Measurements from ENCODE around the gene UBR2.

Gene UBR2

DNA sequence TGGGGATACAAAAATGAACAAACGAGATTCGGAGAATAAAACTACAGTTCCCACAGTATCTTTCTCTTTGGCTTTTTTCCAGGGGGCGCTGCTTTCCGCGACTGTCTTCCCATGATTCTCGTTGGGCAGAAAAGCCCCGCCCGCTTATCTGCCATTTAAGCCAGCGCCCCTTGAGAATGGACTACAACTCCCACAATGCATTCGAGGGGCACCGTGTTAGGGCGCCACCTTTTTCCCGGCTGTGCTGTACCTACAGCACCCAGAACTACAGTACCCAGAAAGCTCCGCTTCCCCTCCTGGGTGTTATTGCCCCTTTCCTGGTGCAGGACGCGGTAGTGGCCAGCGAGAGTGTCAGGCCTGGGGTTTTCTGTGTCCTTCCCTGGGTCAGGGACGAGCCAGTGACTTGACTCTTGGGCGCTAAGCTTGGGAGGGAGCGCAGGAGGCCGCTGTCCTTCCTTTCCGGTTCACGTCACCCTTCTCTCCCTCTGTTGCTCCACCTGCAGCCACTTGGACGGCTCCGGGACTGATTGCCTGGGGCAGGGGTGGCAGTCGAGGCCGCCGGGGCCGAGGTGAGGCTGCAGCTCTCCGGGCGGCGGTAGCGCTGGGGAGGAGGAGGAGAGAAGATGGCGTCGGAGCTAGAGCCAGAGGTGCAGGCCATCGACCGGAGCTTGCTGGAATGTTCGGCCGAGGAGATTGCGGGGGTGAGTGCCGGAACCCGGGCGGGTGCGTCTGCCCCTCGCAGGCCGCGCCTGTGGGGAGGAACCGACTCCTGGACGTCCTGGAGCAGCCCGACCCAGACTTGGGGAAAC lies at the start of gene UBR2:
Gene UBR2 (plus strand): TSS at position 333 of the 809 bp plus-strand sequence. CDS start 291 bp downstream, at position 624.
- DNase-seq (ENCODE audit: low spot score): peak; percentile 81

GRCh38 chr6:42514745-42515144 lies 49.1 kb upstream of the UBR2 start:
- no peak for DNase-seq (ENCODE audit: low spot score)

DNA sequence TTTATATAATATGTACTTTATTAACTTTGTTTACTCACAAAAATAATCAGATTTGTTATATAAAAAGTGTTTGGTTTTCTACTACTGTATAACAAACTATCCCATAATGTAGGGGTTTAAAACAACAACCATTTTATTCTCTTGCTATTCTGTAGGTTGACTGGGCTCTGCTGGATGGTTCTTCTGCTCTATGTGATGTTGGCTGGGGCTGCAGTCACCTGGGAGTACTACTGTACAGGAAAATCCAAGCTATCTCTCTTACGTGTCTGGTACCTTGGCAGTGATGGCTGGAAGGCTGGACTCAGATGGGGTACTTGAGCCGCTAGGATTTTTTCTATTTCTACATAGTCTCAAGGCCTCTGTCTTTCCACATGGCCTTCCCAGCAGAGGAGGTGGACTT lies 44.0 kb upstream of the UBR2 start:
- DNase-seq (ENCODE audit: low spot score): no peak

- no peak for DNase-seq (ENCODE audit: low spot score)
Observed at GRCh38 chr6:42520786-42521607, 42.8 kb upstream of the UBR2 start.

DNA sequence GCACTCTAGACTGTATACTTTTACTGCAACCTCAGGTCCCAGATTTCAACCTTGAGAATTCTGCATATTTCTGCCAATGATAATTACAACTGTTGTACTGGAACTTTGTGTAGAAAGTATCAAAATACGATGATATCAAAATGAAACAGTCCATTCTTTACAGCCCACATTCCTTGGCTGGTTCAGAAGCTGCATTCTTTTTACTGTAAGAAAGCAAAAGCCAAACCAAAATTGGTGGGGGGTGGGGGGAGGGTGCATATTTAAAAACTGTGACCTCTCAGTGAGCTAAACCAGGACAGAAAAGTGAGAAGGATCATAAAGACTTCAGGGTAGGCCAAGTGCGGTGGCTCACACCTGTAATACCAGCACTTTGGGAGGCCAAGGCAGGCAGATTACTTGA lies 41.8 kb upstream of the UBR2 start:
- DNase-seq (ENCODE audit: low spot score): no peak

DNA sequence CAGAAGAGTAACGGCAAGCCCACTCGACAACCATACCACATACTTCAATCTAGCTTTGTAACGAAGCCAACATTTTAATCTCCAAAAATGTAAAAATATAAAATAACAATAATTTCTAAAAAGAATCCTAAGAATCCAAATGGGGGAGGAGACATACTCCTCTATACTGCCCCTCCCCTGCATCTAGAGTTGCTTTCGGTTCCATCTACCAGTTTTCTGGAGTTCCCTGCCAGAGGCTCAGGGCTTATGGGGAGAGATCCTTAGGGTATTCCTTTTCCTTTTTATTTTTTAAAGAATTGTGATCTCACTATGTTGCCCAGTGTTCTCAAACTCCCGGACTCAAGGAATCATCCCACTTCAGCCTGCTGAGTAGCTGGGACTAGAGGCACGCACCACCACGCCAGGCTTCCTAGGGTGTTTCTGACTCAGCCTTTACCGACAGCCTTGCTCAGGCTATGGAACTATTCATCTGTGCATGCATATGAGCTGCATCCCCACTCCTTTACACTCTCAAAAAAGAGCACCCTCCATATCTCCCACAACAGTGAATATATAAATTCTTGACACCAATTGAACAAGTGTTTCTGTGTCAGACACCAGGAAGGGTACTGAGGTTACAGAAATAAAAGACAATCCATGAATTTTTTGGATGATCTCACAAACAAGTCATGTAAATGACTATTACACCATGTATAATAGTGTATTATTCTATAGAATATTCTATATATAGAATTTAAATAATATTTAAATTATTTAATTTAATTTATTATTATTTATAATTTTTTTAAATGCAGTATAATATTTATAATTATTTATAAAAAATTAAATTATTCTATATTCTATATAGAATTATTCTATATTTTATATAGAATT lies 40.7 kb upstream of the UBR2 start:
- no peak for DNase-seq (ENCODE audit: low spot score)

- no peak for DNase-seq (ENCODE audit: low spot score)
Observed at GRCh38 chr6:42525206-42525605, 38.6 kb upstream of the UBR2 start.

DNA sequence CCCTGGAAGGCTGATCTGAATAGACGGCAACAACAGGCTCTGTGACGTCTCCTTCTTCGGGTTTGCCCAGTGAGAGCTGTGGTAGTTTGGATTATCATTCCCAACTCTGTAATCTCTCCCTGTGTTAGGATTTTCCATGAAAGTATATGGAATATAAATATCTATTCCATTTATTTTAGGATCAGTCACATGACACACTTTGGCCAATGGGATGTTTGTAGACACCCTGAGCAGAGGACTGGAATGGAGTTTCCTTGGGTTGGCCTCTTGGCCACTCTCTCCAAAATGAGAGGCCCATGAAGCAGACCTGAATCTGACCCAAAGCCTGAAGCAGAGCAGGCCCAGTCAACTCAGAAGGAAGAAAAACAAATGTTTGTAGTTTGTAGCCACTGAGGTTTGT lies 37.2 kb upstream of the UBR2 start:
- no peak for DNase-seq (ENCODE audit: low spot score)

GRCh38 chr6:42527204-42527603 lies 36.6 kb upstream of the UBR2 start:
- DNase-seq (ENCODE audit: low spot score): no peak

- no peak for DNase-seq (ENCODE audit: low spot score)
Observed at GRCh38 chr6:42530296-42530695, 33.5 kb upstream of the UBR2 start.

DNA sequence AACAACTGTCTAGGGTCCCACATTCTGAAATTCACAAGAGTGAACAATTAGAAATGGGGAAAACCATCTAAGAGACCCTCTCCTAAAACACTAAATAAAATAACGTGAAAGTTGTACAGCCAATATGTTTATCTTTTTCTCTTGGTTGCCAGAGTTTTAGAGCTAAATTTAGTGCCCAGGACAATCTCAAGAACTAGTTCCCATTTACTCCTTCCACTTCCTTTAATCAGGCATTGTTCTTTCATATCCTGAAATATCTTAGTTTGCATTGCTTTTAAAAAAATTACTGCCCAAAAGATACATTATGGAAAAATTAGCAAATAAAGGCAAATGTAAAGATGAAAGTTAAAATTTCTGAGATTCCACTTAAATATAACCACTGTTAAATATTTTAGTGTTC lies 33.1 kb upstream of the UBR2 start:
- DNase-seq (ENCODE audit: low spot score): no peak

- peak; percentile 27 for DNase-seq (ENCODE audit: low spot score)
Observed at GRCh38 chr6:42532038-42532669, 31.7 kb upstream of the UBR2 start.

DNA sequence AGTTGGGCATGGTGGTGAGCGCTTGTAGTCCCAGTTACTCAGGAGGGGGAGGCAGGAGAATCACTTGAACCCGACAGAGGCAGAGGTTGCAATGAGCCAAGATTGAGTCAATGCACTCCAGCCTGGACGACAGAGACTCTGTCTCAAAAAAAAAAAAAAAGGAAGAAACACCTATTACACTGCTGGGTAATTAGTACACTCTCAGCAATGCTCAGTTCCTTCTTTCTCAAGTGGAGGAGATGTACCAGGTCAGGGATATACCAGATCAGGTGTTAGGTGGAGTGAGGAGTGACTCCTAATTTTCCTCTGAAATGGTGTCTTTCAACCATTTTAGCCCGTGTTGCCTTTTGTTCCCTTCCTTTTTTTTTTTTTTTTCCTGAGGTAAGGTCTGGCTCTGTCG lies 30.0 kb upstream of the UBR2 start:
- DNase-seq (ENCODE audit: low spot score): no peak

DNA sequence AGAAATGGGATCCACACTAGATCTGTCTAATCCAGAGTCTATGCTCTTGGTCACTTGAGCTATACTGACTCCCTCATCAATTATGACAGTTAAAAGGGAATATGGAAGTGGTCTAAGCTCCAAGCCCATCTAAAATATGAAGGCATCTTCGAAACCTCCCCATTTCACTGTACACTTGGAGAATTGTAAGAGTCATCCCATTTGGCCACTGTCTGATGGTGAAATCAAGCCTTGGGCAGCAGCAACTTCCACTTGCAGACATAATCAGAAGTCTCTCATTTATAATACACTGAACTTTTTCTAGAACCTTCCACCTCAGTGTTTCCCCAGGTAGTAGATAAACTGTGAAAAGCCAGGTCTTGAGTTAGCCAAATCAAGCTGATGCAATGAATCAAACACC lies 26.3 kb upstream of the UBR2 start:
- DNase-seq (ENCODE audit: low spot score): no peak

DNA sequence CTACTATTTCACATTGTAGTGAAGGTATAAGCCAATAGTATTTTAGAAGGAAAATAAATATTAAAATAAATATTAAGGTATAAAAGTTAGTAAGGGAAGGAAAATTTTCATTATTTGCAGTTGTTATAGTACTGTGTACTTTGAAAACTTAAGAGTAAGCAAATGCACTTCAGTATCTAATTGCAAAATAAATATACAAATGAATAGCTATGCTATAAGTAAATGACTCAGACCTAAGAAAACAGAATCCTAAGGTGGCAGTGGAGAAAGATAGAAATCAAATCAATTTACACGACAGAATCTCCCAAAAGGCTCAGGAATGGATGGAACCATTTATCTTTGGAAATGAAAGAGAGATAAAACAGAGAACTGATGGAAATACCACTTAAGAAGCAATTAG lies 24.7 kb upstream of the UBR2 start:
- DNase-seq (ENCODE audit: low spot score): no peak

GRCh38 chr6:42545226-42545773 lies 18.5 kb upstream of the UBR2 start:
- no peak for DNase-seq (ENCODE audit: low spot score)

- DNase-seq (ENCODE audit: low spot score): peak; percentile 82
Observed at GRCh38 chr6:42547407-42548329, 16.2 kb upstream of the UBR2 start.

- DNase-seq (ENCODE audit: low spot score): no peak
Observed at GRCh38 chr6:42550277-42550676, 13.6 kb upstream of the UBR2 start.

DNA sequence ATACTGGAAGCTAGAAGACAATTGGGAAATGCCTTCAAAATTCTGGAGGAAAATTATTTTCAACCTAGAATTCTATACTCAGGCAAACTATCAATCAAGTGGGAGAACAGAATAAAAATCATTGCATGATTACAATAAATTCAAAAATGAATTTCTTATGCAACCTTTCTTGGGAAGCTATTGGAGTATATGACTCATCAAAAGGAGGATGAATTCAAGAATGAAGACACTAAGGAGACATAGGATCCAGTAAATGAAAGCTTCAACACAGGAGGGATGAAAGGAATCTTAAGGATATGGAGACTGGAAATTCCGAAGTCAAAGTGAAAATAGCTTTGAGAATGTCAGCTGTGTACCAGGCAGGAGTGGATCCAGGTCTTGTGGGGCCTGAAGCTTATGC lies 12.6 kb upstream of the UBR2 start:
- DNase-seq (ENCODE audit: low spot score): no peak

GRCh38 chr6:42552380-42552779 lies 11.4 kb upstream of the UBR2 start:
- no peak for DNase-seq (ENCODE audit: low spot score)

Measured in HuH-7 (cell line).